OCI-LY7 (cell line): Measurements from ENCODE around the gene AIP.

Source experiments
- EZH2phosphoT487 ChIP-seq: fragments of 200-600 bp; sonication (generic); IDR thresholded peaks from 2 replicates; pipeline ENCODE4 v1.6.1; 2018; ENCODE audit warnings: low read depth, borderline replicate concordance, mild to moderate bottlenecking, mixed run types, antibody characterized with exemption, low read length, moderate library complexity, mixed read lengths
- TF ChIP-seq, protein P1 (sequence below): fragments of 200-600 bp; sonication (generic); conservative IDR thresholded peaks from 2 replicates; pipeline ENCODE4 v1.5.1; 2014; ENCODE audit warnings: mild to moderate bottlenecking, antibody characterized with exemption, low read length, moderate library complexity, mixed read lengths

DNA sequence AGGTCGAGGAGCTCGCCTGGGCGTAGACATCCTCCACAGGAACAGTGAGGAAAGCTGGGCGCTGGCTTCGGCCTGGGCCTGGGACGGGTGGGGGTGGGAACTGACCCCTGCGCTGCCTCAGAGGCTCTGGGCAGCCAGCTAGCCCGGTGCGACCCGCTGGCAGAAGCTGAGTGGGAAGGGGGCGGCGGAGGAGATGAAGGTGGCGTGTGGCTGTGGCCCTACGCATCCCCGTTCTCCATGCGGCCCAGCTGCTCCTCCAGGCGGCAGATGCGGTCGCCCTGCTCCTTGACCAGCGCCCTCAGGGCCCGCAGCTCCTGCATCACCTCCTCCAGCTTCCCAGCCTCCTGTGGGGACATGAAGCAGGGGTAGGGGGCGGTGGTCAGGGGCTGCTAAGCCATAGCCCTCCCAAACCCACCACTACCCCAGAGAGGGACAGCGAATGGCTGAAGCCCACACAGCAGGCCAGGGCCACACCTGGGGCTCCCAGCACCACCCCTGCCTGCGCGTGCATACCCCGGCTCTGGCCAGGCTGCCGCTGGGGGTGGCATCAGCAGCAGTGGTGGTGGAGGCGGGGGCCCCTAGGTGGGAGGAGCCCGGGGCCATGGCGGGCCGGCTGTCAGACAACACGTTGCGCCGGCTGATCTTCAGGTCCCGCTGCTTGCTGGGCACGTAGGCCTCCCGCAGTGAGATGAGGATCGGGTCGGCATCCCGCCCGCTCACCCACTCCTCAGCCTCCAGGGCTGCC lies 44.5 kb upstream of the AIP start:
- TF ChIP-seq, protein P1, sequence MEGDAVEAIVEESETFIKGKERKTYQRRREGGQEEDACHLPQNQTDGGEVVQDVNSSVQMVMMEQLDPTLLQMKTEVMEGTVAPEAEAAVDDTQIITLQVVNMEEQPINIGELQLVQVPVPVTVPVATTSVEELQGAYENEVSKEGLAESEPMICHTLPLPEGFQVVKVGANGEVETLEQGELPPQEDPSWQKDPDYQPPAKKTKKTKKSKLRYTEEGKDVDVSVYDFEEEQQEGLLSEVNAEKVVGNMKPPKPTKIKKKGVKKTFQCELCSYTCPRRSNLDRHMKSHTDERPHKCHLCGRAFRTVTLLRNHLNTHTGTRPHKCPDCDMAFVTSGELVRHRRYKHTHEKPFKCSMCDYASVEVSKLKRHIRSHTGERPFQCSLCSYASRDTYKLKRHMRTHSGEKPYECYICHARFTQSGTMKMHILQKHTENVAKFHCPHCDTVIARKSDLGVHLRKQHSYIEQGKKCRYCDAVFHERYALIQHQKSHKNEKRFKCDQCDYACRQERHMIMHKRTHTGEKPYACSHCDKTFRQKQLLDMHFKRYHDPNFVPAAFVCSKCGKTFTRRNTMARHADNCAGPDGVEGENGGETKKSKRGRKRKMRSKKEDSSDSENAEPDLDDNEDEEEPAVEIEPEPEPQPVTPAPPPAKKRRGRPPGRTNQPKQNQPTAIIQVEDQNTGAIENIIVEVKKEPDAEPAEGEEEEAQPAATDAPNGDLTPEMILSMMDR: 0 out of 2 replicates have a peak, but pooled peaks have one; percentile 28
- no peak for TF ChIP-seq EZH2phosphoT487
